ENCODE measurements around the gene OR5H15.
"Not testable (repeated sequence)": the region's sequence is repeated elsewhere in the genome, so short reads cannot be mapped to it uniquely, and the experiment has no call there.

DNA sequence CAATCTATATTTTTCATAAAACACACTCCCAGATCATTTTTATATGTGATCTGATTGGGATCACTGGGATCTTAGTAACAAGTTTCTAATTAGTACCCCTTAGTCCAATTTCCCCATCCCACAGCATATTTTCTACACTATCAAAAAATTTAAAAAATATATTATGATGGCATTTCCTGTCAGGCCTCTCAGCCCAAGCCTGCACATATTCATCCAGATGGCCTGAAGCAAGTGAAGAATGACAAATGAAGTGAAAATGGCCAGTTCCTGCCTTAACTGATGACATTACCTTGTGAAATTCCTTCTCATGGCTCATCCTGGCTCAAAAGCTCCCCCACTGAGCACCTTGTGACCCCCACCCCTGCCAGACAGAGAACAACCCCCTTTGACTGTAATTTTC, 24.4 kb downstream of the OR5H15 start:
- TF ChIP-seq, protein P1, sequence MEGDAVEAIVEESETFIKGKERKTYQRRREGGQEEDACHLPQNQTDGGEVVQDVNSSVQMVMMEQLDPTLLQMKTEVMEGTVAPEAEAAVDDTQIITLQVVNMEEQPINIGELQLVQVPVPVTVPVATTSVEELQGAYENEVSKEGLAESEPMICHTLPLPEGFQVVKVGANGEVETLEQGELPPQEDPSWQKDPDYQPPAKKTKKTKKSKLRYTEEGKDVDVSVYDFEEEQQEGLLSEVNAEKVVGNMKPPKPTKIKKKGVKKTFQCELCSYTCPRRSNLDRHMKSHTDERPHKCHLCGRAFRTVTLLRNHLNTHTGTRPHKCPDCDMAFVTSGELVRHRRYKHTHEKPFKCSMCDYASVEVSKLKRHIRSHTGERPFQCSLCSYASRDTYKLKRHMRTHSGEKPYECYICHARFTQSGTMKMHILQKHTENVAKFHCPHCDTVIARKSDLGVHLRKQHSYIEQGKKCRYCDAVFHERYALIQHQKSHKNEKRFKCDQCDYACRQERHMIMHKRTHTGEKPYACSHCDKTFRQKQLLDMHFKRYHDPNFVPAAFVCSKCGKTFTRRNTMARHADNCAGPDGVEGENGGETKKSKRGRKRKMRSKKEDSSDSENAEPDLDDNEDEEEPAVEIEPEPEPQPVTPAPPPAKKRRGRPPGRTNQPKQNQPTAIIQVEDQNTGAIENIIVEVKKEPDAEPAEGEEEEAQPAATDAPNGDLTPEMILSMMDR (IDR thresholded peaks at IDR 0.05): not testable (repeated sequence)
- not testable (repeated sequence) for TF ChIP-seq EZH2 (IDR thresholded peaks at IDR 0.05; ENCODE audit: borderline replicate concordance, insufficient read depth, low read depth, low read length, poor library complexity, severe bottlenecking)

Data from B cell (primary cell).